Chondrocyte (in vitro differentiated cells): Measurements from ENCODE around the gene KCTD16. TPM values are rescaled to one million over a fixed set of nuclear protein-coding genes. Genes with fewer than 3 reads are reported as not detected.

Source experiments
- DNase-seq: peaks from one replicate; pipeline ENCODE4 v3.0.0; 2021; ENCODE audit warnings: mixed read lengths, low spot score
- H3K27ac Mint-ChIP-seq: one replicate; pipeline ENCODE4 v1.8.0; 2021; ENCODE audit warnings: mild to moderate bottlenecking, moderate library complexity, mixed read lengths; ENCODE audit not compliant: unreplicated experiment
- H3K27me3 Mint-ChIP-seq: 2 replicates; pipeline ENCODE4 v1.8.0; 2021; ENCODE audit warnings: low read depth, mixed read lengths
- H3K36me3 Mint-ChIP-seq: 2 replicates; pipeline ENCODE4 v1.8.0; 2021; ENCODE audit warnings: low read depth, mixed read lengths
- H3K4me1 Mint-ChIP-seq: 2 replicates; pipeline ENCODE4 v1.8.0; 2021; ENCODE audit warnings: low read depth, mild to moderate bottlenecking, mixed read lengths
- H3K4me3 Mint-ChIP-seq: one replicate; pipeline ENCODE4 v1.8.0; 2021; ENCODE audit warnings: mild to moderate bottlenecking, moderate library complexity, mixed read lengths; ENCODE audit not compliant: unreplicated experiment
- H3K9me3 Mint-ChIP-seq: 2 replicates; pipeline ENCODE4 v1.8.0; 2021; ENCODE audit warnings: low read depth, mixed read lengths
- CTCF ChIP-seq: fragments of 200-600 bp; sonication (generic); IDR thresholded peaks from 2 replicates; pipeline ENCODE4 v1.5.0; 2021; ENCODE audit warnings: antibody characterized with exemption, mild to moderate bottlenecking, moderate library complexity
- total RNA-seq: library from RNA; stranded (reverse); gene quantifications from 3 replicates; pipeline ENCODE4 v1.2.1, GENCODE V29; 2021

Gene KCTD16
- total RNA-seq, 1 donor from 2014 or later, result 1.5 TPM

- peaks cover 14% of the 10 kb centered on the region for H3K9me3 Mint-ChIP-seq
- no peak for TF ChIP-seq CTCF
- H3K36me3 Mint-ChIP-seq, result no peaks in the 10 kb centered on the region
- no peak overlapping the region for H3K27ac Mint-ChIP-seq
- no peak for DNase-seq
- H3K4me1 Mint-ChIP-seq, result no peaks in the 10 kb centered on the region
- H3K27me3 Mint-ChIP-seq, result peaks cover 3% of the 10 kb centered on the region
- no peak overlapping the region for H3K4me3 Mint-ChIP-seq
Measured at GRCh38 chr5:144275329-144275728, 104.7 kb downstream of the KCTD16 start.

GRCh38 chr5:144276034-144276822 lies 105.6 kb downstream of the KCTD16 start:
- no peak for TF ChIP-seq CTCF
- Mint-ChIP-seq H3K27me3 (peaks cover 3% of the 10 kb centered on the region), H3K4me1 (no peaks in the 10 kb centered on the region), H3K4me3 (no peak overlapping the region), H3K36me3 (no peaks in the 10 kb centered on the region), H3K27ac (no peak overlapping the region), H3K9me3 (peaks cover 14% of the 10 kb centered on the region)
- no peak for DNase-seq

- no peak for TF ChIP-seq CTCF
- DNase-seq, result no peak
- Mint-ChIP-seq H3K36me3 (no peaks in the 10 kb centered on the region), H3K27ac (no peak overlapping the region), H3K9me3 (no peaks in the 10 kb centered on the region), H3K4me1 (peaks cover 17% of the 10 kb centered on the region), H3K27me3 (no peaks in the 10 kb centered on the region), H3K4me3 (no peak overlapping the region)
Measured at GRCh38 chr5:144281784-144282183, 111.1 kb downstream of the KCTD16 start.

GRCh38 chr5:144284036-144284435 lies 113.4 kb downstream of the KCTD16 start:
- DNase-seq, result no peak
- H3K27ac Mint-ChIP-seq, result no peak overlapping the region
- H3K4me1 Mint-ChIP-seq, result peaks cover 17% of the 10 kb centered on the region
- TF ChIP-seq CTCF, result no peak
- no peaks in the 10 kb centered on the region for H3K36me3 Mint-ChIP-seq
- no peak overlapping the region for H3K4me3 Mint-ChIP-seq
- no peaks in the 10 kb centered on the region for H3K9me3 Mint-ChIP-seq
- H3K27me3 Mint-ChIP-seq, result no peaks in the 10 kb centered on the region

GRCh38 chr5:144284931-144285502 lies 114.3 kb downstream of the KCTD16 start:
- Mint-ChIP-seq H3K36me3 (no peaks in the 10 kb centered on the region), H3K27ac (peak overlapping the region; percentile 3), H3K4me3 (no peak overlapping the region), H3K27me3 (no peaks in the 10 kb centered on the region), H3K9me3 (no peaks in the 10 kb centered on the region), H3K4me1 (peaks cover 17% of the 10 kb centered on the region)
- DNase-seq, result no peak
- TF ChIP-seq CTCF, result no peak
